HG02588 (cell line): ENCODE measurements around the gene PAQR7.

Experiments used
- ATAC-seq: cut with Tn5 transposase; IDR thresholded peaks from one replicate; pipeline ENCODE4 v1.9.1; 2021; ENCODE audit warnings: mild to moderate bottlenecking, moderate library complexity; ENCODE audit not compliant: unreplicated experiment

PAQR7 gene

DNA sequence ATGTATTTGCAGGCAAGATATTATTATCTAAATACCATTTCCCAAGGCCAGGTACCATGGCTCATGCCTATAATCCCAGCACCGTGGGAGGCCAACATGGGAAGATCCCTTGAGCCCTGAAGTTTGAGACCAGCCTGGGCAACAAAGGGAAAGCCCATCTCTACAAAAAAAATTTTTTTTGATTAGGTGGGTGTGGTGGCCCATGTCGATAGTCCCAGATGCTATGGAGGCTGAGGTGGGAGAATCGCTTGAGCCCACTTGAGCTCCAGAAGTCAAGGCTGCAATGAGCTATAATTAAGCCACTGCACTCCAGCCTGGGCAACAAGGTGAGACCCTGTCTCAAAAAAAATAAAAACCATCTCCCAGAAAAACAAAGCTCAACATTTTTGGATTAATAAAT lies 28.5 kb upstream of the PAQR7 start:
- ATAC-seq: no peak

DNA sequence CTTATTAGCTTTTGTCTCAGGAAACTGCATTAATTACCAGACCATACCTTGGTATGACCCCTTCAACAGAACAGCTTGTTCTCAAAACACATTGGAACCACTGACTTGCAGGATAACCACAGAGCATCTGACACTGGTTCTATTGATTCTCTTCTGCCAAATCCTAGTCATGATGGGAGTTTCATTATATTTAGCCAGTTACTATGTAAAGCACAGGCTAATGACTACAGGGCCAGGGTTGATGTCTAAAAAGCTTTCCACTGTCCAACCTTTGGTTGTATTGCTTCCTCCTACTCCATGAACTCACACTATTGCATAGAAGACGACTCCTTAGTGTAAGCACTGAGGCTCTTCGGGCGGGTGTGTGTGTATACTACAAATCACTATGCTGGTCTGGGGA lies 27.0 kb upstream of the PAQR7 start:
- ATAC-seq: no peak

DNA sequence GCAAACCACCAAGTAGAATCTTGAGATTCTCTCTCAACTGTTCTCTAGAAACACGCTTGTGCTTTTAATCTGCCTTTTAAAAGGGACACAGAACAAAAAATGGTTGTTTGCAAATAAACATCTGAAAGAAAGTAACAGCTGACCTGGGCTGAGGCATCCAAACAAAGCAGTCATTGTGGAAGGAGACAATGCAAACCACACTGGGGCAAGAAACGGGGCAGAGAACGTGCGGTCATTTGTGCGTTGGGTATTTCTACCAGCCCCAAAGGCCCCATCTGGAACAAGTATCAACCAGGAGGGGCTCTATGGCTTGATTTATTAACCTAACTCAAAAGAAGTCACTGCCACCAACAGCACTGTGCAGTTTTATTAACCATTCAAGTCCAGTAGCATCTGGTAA lies 24.7 kb upstream of the PAQR7 start:
- no peak for ATAC-seq

DNA sequence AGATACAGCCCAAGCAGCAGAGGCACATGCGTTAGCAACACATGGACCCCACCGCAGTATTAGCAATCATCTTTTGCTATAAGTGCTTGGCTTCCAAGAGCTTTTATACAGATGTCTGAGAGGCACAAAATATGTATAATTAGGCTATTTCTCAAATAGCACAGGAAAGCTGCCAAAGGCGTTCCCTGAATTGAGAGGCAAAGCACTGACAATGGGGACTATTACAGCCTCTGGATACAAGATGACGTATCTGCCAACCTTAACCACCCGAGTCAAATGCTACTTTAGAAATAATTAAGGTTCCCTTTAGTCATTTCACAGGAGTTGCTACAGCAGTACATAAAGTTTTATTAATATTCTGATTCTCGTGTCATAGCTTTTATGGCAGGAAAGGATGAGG lies 24.3 kb upstream of the PAQR7 start:
- no peak for ATAC-seq

GRCh38 chr1:25898223-25899015 lies 22.9 kb upstream of the PAQR7 start:
- ATAC-seq: no peak

- no peak for ATAC-seq
These were observed 22.2 kb upstream of the PAQR7 start for GRCh38 chr1:25897754-25898153.

- no peak for ATAC-seq
These were observed 20.8 kb upstream of the PAQR7 start for GRCh38 chr1:25896266-25896665.

GRCh38 chr1:25895365-25895990 lies 20.0 kb upstream of the PAQR7 start:
- ATAC-seq: peak; percentile 73

- no peak for ATAC-seq
These were observed 17.6 kb upstream of the PAQR7 start for GRCh38 chr1:25893116-25893515.

- no peak for ATAC-seq
These were observed 16.1 kb upstream of the PAQR7 start for GRCh38 chr1:25891606-25892005.

GRCh38 chr1:25890239-25891034 lies 14.9 kb upstream of the PAQR7 start:
- ATAC-seq: no peak

DNA sequence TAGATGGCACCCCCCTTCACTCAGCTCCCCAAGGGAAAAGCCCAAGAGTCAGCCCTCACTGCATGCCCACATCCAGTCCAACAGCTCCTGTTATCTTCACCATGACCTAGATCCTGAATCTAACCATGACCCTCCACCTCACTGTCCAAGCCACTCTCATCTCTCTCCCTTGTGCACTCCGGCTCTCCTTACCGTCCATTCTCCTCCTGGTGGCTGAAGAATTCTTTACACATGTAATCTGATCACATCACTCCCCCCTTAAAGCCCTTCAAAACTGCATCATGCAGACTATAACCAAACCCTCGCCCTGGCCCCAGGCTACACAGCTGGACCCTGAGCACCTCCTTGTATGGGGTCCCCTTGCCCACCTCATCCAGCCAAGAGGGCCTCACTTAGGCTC lies 14.0 kb upstream of the PAQR7 start:
- ATAC-seq: no peak

DNA sequence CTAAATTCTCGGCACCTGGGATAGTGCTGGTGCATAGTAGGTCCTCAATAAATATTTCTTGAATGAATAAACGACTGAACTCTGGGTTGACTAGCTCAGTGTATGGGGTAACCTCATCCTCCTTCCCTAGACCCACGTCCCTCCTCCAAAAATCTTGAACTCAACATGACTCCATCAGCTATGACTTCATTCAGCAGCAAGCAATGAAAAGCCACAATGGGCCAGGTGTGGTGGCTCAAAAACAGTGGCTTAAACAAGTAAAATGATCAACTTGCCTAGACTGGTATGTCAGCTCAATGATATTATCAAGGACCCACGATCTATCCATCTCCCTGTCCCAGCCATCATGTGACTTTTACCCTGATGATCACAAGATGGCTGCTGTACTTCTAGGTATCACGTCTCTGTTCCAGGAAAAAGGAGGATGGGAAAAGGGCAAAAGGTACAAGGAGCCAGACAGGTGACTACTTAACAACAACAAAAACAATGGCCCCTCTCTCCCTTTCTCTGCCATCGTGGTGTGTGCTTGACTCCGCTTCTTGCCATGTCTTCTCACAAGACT lies 13.0 kb upstream of the PAQR7 start:
- ATAC-seq: no peak

GRCh38 chr1:25885602-25886001 lies 10.1 kb upstream of the PAQR7 start:
- ATAC-seq: no peak

DNA sequence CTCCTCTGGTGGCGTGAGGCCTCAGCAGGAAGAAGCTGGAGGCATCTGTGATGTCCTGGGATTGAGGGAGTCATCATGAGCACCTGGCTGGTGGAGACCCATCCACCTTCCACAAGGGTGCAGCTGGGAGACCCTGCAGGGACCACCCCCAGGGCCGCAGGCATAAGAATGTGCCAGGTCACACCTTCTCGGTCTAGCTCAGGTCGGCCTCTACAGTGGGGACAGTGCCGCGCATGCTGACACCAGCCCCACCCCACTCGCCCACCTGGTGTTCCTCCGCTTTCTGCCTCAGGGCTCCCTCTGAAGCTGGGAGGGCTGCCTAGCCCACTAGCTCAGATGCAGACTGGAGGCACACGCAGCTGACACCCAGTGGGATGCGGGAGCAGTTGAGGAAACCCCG lies 5.8 kb upstream of the PAQR7 start:
- no peak for ATAC-seq

- no peak for ATAC-seq
These were observed 5.0 kb upstream of the PAQR7 start for GRCh38 chr1:25880518-25880917.

DNA sequence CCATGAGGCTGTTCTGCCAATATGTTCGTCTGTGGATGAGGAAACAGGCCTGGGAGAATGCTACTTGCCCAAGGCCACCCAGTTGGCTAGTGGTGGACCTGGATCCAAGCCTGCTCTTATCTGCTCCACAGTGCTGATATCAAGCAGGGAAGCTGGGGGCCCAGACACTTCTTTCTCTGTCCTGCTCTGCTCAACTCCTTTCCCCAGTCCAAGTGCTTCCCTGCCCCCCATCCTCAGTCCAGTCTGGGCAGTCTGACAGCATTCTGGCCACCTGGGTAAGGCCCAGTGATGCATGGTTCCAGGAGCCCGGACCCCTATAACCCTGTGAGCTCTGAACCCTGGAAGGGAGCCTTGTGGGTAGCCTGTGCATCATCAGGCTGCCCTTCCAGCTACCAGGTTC lies 4.2 kb upstream of the PAQR7 start:
- no peak for ATAC-seq

DNA sequence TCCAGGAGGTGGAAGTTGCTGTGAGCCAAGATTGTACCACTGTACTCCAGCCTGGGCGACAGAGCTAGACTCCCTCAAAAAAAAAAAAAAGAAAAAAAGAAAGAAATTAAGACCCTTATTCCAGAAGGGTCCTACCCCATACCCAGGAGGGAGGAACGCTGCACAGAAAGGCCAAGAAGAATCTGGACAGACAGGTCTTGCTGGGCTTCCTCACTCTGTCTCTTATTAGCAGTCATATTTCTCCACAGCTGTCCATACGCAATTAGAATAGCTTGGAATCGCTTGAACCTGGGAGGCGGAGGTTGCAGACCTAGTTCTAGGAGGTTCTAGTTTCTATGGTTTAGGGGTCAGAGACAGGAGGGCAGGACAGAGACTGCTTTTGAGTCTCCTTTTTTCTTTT lies 3.2 kb upstream of the PAQR7 start:
- no peak for ATAC-seq

GRCh38 chr1:25877155-25877554 lies 1.6 kb upstream of the PAQR7 start:
- ATAC-seq: no peak

DNA sequence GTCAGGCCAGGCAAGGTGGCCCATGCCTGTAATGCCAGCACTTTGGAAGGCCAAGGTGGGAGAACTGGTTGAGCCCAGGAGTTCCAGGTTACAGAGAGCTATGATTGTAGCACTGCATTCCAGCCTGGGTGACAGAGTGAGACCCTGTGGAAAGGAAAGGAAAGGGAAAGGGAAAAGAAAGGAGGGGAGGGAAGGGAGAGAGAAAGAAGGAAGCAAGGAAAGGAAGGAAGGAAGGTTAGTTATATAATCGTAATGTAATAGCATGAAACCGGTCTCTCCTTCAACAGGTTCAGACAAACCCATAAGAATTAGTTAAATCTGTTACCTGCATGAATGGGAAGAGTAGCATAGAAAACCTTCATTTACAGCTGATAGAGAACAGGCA lies 1.2 kb upstream of the PAQR7 start:
- no peak for ATAC-seq

GRCh38 chr1:25875856-25876692 lies 566 bp upstream of the PAQR7 start:
- peak; percentile 23 for ATAC-seq
